ENCODE results near the gene CLCN7.

GRCh38 chr16:1474082-1474795 lies 589 bp downstream of the CLCN7 start:
- TF ChIP-seq POLR2A (IDR thresholded peaks at IDR 0.05) (no peak), CTCF (IDR thresholded peaks at IDR 0.05) (no peak)

Data from body of pancreas (tissue), 4 donors.